ENCODE data around the gene GIMAP7. TPM values are rescaled to one million over a fixed set of nuclear protein-coding genes. Genes with fewer than 3 reads are reported as not detected.

GIMAP7 gene
- total RNA-seq, 2 donors from 2014 or later, result not detected

DNA sequence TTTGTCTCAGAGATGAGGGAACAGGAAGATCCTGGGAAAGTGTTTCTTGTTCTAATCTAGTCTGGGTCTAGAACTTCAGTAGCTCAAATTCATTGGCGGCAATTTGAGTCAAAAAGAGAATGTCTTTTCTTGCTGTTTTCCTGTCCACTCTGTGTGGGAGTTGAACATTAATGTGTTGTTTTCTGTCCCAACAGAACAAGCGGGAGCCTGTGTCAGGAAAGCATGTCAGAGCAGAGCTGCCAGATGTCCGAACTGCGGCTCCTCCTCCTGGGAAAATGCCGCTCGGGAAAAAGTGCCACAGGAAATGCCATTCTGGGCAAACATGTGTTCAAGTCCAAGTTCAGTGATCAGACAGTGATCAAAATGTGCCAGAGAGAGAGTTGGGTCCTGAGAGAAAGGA, 48.2 kb upstream of the GIMAP7 start:
- Mint-ChIP-seq H3K9me3 (peaks cover 10% of the 10 kb centered on the region), H3K27me3 (ENCODE audit: insufficient read depth) (peaks cover 38% of the 10 kb centered on the region), H3K36me3 (ENCODE audit: low read depth) (no peaks in the 10 kb centered on the region), H3K4me3 (no peak overlapping the region), H3K4me1 (no peaks in the 10 kb centered on the region), H3K27ac (no peak overlapping the region)
- Histone ChIP-seq H3K9me3 (ENCODE audit: control insufficient read depth, low read length) (no peaks in the 10 kb centered on the region), H3K9ac (ENCODE audit: extremely low read depth, low read length, poor library complexity, severe bottlenecking) (no peak overlapping the region), H3K27me3 (ENCODE audit: control insufficient read depth, insufficient read depth, low read length, poor library complexity, severe bottlenecking) (no peaks in the 10 kb centered on the region), H3K36me3 (ENCODE audit: control insufficient read depth, insufficient read depth, low read length) (no peaks in the 10 kb centered on the region), H3K27ac (ENCODE audit: low read depth, low read length) (no peak overlapping the region), H3K4me3 (ENCODE audit: low read length) (no peak overlapping the region), H3K4me1 (ENCODE audit: control insufficient read depth, insufficient read depth, low read length) (no peaks in the 10 kb centered on the region)
- WGBS, 2 experiments (ENCODE audit: insufficient coverage in 1 of 2, insufficient read length in 1 of 2), result 82 to 87% methylated on average over 5 to 6 of the region's 6 CpGs
- TF ChIP-seq, protein P1, sequence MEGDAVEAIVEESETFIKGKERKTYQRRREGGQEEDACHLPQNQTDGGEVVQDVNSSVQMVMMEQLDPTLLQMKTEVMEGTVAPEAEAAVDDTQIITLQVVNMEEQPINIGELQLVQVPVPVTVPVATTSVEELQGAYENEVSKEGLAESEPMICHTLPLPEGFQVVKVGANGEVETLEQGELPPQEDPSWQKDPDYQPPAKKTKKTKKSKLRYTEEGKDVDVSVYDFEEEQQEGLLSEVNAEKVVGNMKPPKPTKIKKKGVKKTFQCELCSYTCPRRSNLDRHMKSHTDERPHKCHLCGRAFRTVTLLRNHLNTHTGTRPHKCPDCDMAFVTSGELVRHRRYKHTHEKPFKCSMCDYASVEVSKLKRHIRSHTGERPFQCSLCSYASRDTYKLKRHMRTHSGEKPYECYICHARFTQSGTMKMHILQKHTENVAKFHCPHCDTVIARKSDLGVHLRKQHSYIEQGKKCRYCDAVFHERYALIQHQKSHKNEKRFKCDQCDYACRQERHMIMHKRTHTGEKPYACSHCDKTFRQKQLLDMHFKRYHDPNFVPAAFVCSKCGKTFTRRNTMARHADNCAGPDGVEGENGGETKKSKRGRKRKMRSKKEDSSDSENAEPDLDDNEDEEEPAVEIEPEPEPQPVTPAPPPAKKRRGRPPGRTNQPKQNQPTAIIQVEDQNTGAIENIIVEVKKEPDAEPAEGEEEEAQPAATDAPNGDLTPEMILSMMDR (conservative IDR thresholded peaks at IDR 0.05), result no peak
- no peak for DNase-seq

DNA sequence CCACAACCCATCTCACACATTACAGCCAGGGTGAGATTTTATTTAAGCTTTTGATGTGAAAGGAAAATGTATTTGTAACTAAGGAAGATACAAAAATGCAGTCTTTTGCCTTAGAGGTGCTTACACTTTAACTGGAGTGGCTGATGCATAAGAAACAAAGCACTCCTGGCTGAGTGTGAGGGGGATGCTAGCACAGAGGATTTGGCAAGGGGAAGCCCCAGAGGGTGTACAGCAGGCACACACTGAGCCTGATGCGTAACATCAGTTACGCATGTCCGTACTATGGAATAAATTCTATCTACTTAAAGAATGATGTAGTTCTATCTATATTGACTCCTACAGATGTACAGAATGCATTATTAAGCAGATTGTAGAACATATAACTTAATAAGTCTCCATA, 46.4 kb upstream of the GIMAP7 start:
- 100% methylated on average over 3 of the region's 3 CpGs; no CpG with 5 or more reads in 1 of the 2 experiments for WGBS, 2 experiments (ENCODE audit: insufficient coverage in 1 of 2, insufficient read length in 1 of 2)
- no peak overlapping the region for H3K4me3 Mint-ChIP-seq
- no peaks in the 10 kb centered on the region for H3K4me1 ChIP-seq (ENCODE audit: control insufficient read depth, insufficient read depth, low read length)
- no peaks in the 10 kb centered on the region for H3K36me3 ChIP-seq (ENCODE audit: control insufficient read depth, insufficient read depth, low read length)
- peaks cover 37% of the 10 kb centered on the region for H3K27me3 Mint-ChIP-seq (ENCODE audit: insufficient read depth)
- H3K27ac Mint-ChIP-seq, result no peak overlapping the region
- no peaks in the 10 kb centered on the region for H3K9me3 ChIP-seq (ENCODE audit: control insufficient read depth, low read length)
- TF ChIP-seq, protein P1 (conservative IDR thresholded peaks at IDR 0.05), result no peak
- no peak overlapping the region for H3K4me3 ChIP-seq (ENCODE audit: low read length)
- H3K36me3 Mint-ChIP-seq (ENCODE audit: low read depth), result no peaks in the 10 kb centered on the region
- H3K4me1 Mint-ChIP-seq, result no peaks in the 10 kb centered on the region
- H3K27ac ChIP-seq (ENCODE audit: low read depth, low read length), result no peak overlapping the region
- H3K9ac ChIP-seq (ENCODE audit: extremely low read depth, low read length, poor library complexity, severe bottlenecking), result no peak overlapping the region
- peaks cover under 1% of the 10 kb centered on the region for H3K9me3 Mint-ChIP-seq
- no peak for DNase-seq
- H3K27me3 ChIP-seq (ENCODE audit: control insufficient read depth, insufficient read depth, low read length, poor library complexity, severe bottlenecking), result no peaks in the 10 kb centered on the region

DNA sequence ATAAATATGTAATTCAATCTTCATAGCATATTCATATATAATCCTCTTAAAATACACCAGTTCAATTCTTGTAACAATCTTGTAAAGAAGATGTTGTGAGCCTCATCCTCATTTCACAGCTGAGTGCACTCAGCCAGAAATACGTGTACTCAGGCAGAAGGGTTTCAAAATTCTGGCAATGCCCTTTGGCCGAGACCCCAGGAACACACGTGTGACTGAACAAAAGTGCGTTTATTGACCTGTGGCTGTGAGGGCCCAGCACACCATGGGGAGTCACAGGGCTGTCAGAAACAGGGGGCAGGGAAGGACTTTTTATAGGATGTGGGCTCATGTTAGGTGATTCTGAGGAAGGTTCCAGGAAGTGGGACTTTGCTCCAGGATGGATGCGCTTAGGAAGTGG, 42.8 kb upstream of the GIMAP7 start:
- H3K27me3 Mint-ChIP-seq (ENCODE audit: insufficient read depth), result peaks cover 21% of the 10 kb centered on the region
- no peaks in the 10 kb centered on the region for H3K4me1 ChIP-seq (ENCODE audit: control insufficient read depth, insufficient read depth, low read length)
- no peaks in the 10 kb centered on the region for H3K9me3 ChIP-seq (ENCODE audit: control insufficient read depth, low read length)
- H3K9me3 Mint-ChIP-seq, result no peaks in the 10 kb centered on the region
- H3K27ac ChIP-seq (ENCODE audit: low read depth, low read length), result no peak overlapping the region
- H3K4me3 Mint-ChIP-seq, result no peak overlapping the region
- no peaks in the 10 kb centered on the region for H3K36me3 Mint-ChIP-seq (ENCODE audit: low read depth)
- no peak for DNase-seq
- 87 to 88% methylated on average over 4 to 5 of the region's 5 CpGs for WGBS, 2 experiments (ENCODE audit: insufficient coverage in 1 of 2, insufficient read length in 1 of 2)
- no peaks in the 10 kb centered on the region for H3K4me1 Mint-ChIP-seq
- H3K36me3 ChIP-seq (ENCODE audit: control insufficient read depth, insufficient read depth, low read length), result no peaks in the 10 kb centered on the region
- H3K4me3 ChIP-seq (ENCODE audit: low read length), result no peak overlapping the region
- TF ChIP-seq, protein P1 (conservative IDR thresholded peaks at IDR 0.05), result no peak
- no peak overlapping the region for H3K27ac Mint-ChIP-seq
- no peak overlapping the region for H3K9ac ChIP-seq (ENCODE audit: extremely low read depth, low read length, poor library complexity, severe bottlenecking)
- no peaks in the 10 kb centered on the region for H3K27me3 ChIP-seq (ENCODE audit: control insufficient read depth, insufficient read depth, low read length, poor library complexity, severe bottlenecking)
